Psoas muscle (tissue), 8 donors: ENCODE results near the gene GAS6. TPM values are rescaled to one million over a fixed set of nuclear protein-coding genes. Genes with fewer than 3 reads are reported as not detected.

Source experiments
- ATAC-seq, 4 donors: fragments of 200-7000 bp; cut with Tn5 transposase; one replicate each; pipeline ENCODE4 v1.9.1; 2020; ENCODE audit warnings: moderate library complexity in 3 of 4, mild to moderate bottlenecking in 2 of 4
- DNase-seq, 2 donors: peaks; one replicate each; pipeline ENCODE4 v3.0.0-alpha.2; 2020
- H3K27ac ChIP-seq: fragments of 200-600 bp; one replicate; pipeline ENCODE4 v1.8.0; 2022
- H3K27me3 ChIP-seq, 3 donors: fragments of 200-600 bp in 1 of 3; one replicate each; pipeline versions ENCODE4 v1.6.1 to v1.8.0; 2013 to 2022; ENCODE audit warnings: low read length in 2 of 3, mild to moderate bottlenecking in 2 of 3, moderate library complexity in 1 of 3; ENCODE audit not compliant: insufficient read depth in 3 of 3
- H3K36me3 ChIP-seq, 2 donors: fragments of 200-600 bp in 1 of 2; one replicate each; pipeline versions ENCODE4 v1.6.1 to v1.8.0; 2013 to 2022; ENCODE audit warnings: low read depth in 1 of 2, mild to moderate bottlenecking in 1 of 2, moderate library complexity in 1 of 2; ENCODE audit not compliant: insufficient read depth in 1 of 2
- H3K4me1 ChIP-seq: fragments of 200-600 bp; one replicate; pipeline ENCODE4 v1.8.0; 2022
- H3K4me3 ChIP-seq: fragments of 200-600 bp; one replicate; pipeline ENCODE4 v1.8.0; 2022; ENCODE audit warnings: mild to moderate bottlenecking
- H3K9me3 ChIP-seq: fragments of 200-600 bp; one replicate; pipeline ENCODE4 v1.8.0; 2022
- CTCF ChIP-seq: fragments of 200-600 bp; IDR thresholded peaks from one replicate; pipeline ENCODE4 v1.8.0; 2022; ENCODE audit warnings: antibody characterized with exemption
- WGBS, 3 donors: extraction: QIAGEN DNeasy Blood & Tissue Kit; methylation state at CpG; one replicate each; pipeline versions ENCODE4 v1.1.6 to v1.1.7; 2013; 5-methylcytosine and 5-hydroxymethylcytosine counted together
- intact Hi-C, 2 donors: fragments of 100-400 bp; cut with DNase I; formaldehyde crosslinking; loops; one replicate each; pipeline versions ENCODE4 v1.11.0 to v1.14.2; 2022
- polyA plus RNA-seq, 3 donors: library from polyadenylated mRNA; stranded (reverse); fragments of 200-250 nt; gene quantifications; one replicate each; pipeline ENCODE4 v1.2.3, GENCODE V29; 2013
- total RNA-seq, 4 donors: library from RNA; stranded (reverse); fragmentation: NEBNext Ultra II Directional in 2 of 4; extraction: Animal tissue kit (Norgen Biotek cat#: 25700) in 2 of 4; gene quantifications; one replicate each; pipeline versions ENCODE4 v1.2.1 to v1.2.4, GENCODE V29; 2021 to 2023
- donor health status: healthy with polysubstance abuse.
- donor health status: DM: no; HTN: no; CAD: no; lungs with moderate emphysema.
- donor health status: Bipolar disorder and iron deficiency.
- donor health status: healthy.
- donor health status: DM: yes; HTN: yes; CAD: no.
- donor health status: DM: no; HTN: no; CAD: no.
- donor health status: DM: no; HTN: no; CAD: no.
- donor health status: DM: yes; HTN: yes; CAD: no.

GAS6 gene
- total and polyA plus RNA-seq, 7 donors: 51.6 to 103 (median 65.8) TPM

GRCh38 chr13:113783200-113783881 lies 80.5 kb downstream of the GAS6 start:
- Histone ChIP-seq H3K4me1 (no peaks in the 10 kb centered on the region), H3K4me3 (no peak overlapping the region), H3K27me3 (peaks cover 0 to 12% (median 0%) of the 10 kb centered on the region in 3 donors), H3K36me3 (no peaks in the 10 kb centered on the region), H3K9me3 (no peaks in the 10 kb centered on the region), H3K27ac (no peak overlapping the region)
- TF ChIP-seq CTCF: no peak
- ATAC-seq: no peak
- no peak for DNase-seq
- intact Hi-C loops: no loop called here
- WGBS, 3 donors: 54 to 58% (median 57%) methylated on average over 12 of the region's 12 CpGs

DNA sequence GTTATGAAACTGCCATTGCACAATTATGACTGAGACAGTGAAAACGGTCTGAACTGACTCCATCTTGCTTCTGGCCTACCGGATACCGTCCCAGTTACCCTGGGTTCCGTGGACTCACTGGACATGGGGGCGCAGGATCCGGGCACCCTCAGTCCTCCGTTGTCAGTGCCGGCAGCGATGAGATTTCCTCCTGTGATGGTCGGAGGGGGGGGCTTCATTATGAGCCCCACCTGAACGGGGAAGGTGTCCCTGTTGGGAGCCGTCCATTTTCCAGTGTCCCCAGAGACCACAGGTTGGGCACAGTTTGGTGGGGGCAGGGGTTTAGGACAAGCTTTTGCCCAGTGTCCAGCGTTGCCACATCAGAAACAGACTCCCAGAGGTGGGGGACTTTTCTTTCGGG lies 81.4 kb downstream of the GAS6 start:
- intact Hi-C loops: no loop called here
- no peak overlapping the region for H3K4me3 ChIP-seq
- ATAC-seq (no peak), DNase-seq (no peak)
- no peaks in the 10 kb centered on the region for H3K36me3 ChIP-seq
- 77 to 84% (median 82%) methylated on average over 14 of the region's 14 CpGs for WGBS, 3 donors
- no peak overlapping the region for H3K27ac ChIP-seq
- TF ChIP-seq CTCF: no peak
- peaks cover 0 to 20% (median 0%) of the 10 kb centered on the region in 3 donors for H3K27me3 ChIP-seq
- H3K9me3 ChIP-seq: no peaks in the 10 kb centered on the region
- no peaks in the 10 kb centered on the region for H3K4me1 ChIP-seq

DNA sequence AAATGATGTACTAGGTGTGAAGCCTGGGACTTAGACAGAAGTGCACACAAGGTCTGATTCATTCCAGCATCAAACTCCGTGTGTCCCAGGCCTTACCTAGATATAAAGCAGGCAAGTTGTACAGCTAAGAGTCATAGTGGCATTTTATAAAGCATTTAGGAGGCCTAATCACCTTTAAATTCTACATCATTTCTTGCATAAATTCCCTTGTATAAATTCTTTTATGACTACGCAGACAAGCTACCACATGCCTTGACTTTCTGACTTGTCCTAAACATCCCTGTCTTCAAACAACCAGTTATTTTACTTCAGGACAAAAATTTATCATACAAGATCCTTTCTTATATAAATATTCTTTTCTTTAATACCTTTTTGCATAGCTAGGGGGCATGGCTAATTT lies 82.3 kb downstream of the GAS6 start:
- DNase-seq: no peak
- WGBS, 3 donors: 76 to 88% (median 83%) methylated on average over 2 of the region's 2 CpGs
- Histone ChIP-seq H3K4me3 (no peak overlapping the region), H3K4me1 (no peaks in the 10 kb centered on the region), H3K9me3 (no peaks in the 10 kb centered on the region), H3K36me3 (no peaks in the 10 kb centered on the region), H3K27me3 (peaks cover 0 to 24% (median 4%) of the 10 kb centered on the region in 3 donors), H3K27ac (no peak overlapping the region)
- no peak for ATAC-seq
- intact Hi-C loops: no loop called here
- no peak for TF ChIP-seq CTCF

DNA sequence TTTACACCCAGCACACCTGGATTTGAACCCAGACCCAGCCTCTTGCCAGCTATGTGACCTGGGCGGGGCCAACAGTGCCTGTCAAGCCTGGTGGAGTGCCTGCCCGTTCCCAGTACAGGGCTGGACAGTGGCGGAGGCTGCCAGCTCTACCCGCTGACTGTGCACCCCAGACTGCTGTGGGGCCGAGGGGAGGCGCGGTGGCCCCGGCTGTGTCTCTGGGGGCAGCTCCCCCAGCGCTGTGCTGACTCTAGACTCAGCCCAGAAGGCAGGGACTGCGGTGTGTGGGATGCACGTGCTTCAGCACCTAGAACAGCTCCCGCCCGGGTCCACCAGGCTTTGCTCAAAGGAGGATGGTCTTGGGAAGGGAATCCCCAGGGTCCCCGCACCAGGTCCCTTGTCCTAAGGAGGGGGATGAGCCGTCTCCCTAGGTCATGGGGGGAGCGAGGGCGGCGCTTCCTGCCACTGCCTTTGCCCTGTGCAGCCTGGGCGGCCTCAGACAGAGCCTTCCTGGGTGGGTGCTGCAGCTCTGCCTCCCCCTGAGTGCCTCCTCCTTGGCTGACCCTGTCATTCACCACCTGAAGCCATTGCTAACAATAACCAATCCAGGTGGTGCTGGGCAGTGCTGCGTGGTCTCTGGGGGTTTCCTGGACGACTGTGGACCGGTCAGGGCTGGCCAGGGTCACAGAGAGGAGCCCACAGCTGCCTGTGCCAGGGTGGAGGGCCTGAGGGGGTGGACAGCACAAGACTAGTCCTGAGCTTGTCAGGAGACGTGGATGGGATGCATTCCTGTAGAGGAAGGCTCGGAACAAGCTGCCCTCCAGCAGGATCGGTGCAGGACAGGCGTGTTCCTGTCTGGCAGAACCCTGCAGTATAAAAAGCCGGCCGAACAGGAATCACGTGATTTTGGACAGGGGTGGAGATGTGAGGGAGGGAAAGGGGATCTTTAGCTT lies 86.3 kb downstream of the GAS6 start:
- H3K4me1 ChIP-seq: no peaks in the 10 kb centered on the region
- peaks cover 0 to 35% (median 4%) of the 10 kb centered on the region in 3 donors for H3K27me3 ChIP-seq
- H3K9me3 ChIP-seq: no peaks in the 10 kb centered on the region
- TF ChIP-seq CTCF: no peak
- no peaks in the 10 kb centered on the region for H3K36me3 ChIP-seq
- WGBS, 3 donors: 32 to 38% (median 38%) methylated on average over 28 to 29 of the region's 29 CpGs
- no peak overlapping the region for H3K27ac ChIP-seq
- intact Hi-C loops: no loop called here
- DNase-seq: peak in 1 of 2 donors; percentile 43
- peak in 2 of 4 donors; percentile 16 to 45 for ATAC-seq
- H3K4me3 ChIP-seq: no peak overlapping the region
